K562 (cell line): Measurements from ENCODE around the gene C5AR2. TPM values are rescaled to one million over a fixed set of nuclear protein-coding genes. Genes with fewer than 3 reads are reported as not detected.

ENCODE experiments used
- ATAC-seq: fragments of 200-7000 bp; cut with Tn5 transposase; 3 replicates; pipeline ENCODE4 v1.9.1; 2020; ENCODE audit warnings: moderate library complexity
- BruUV-seq: library from RNA; stranded (reverse); fragments of 400-500 nt; replicated peaks from 2 replicates; lab custom pipeline; 2021; lab: Mats Ljungman, UMichigan
- CTCF ChIA-PET: fragments of 300-600 bp; formaldehyde crosslinking; extraction: SDS; loops from one replicate; lab custom pipeline; 2021; ENCODE audit warnings: low intra/inter-chr PET ratio; lab: Yijun Ruan, JAX
- POLR2A ChIA-PET: fragments of 300-600, 350-650 bp; sonication (Branson Sonifier 250); formaldehyde crosslinking; extraction: SDS; loops from one replicate; lab custom pipeline; 2021; ENCODE audit warnings: antibody characterized with exemption, inconsistent platforms; lab: Yijun Ruan, JAX
- DNase-seq, 4 experiments: peaks; one replicate each; pipeline versions ENCODE4 v3.0.0 to v3.0.0-alpha.2; 2011 to 2018; ENCODE audit warnings: low spot score in 3 of 4, mixed read lengths in 3 of 4; ENCODE audit errors: extremely low read depth in 1 of 4
- FAIRE-seq: peaks from 2 replicates; lab custom pipeline; 2011; peaks lifted over from hg19 to GRCh38; lab: Jason Lieb, UNC
- H2AFZ ChIP-seq: 2 replicates; pipeline ENCODE4 v1.6.0; 2011; ENCODE audit warnings: low read depth, low read length, control low read depth, inconsistent platforms
- H3K27ac ChIP-seq: fragments of 200-600 bp; 3 replicates; pipeline ENCODE4 v1.8.0; 2011; ENCODE audit warnings: low read depth, mild to moderate bottlenecking, control low read depth, inconsistent platforms, low read length, moderate library complexity, mixed read lengths; ENCODE audit errors: extremely low read depth
- H3K27me3 ChIP-seq, 2 experiments: fragments of 300-600 bp in 1 of 2; 2 replicates in 1 of 2; 3 replicates in 1 of 2; pipeline versions ENCODE4 v1.6.0 to v1.8.0; 2011; ENCODE audit warnings: inconsistent platforms in 2 of 2, low read length in 2 of 2, mild to moderate bottlenecking in 1 of 2, mixed read lengths in 1 of 2, moderate library complexity in 1 of 2; ENCODE audit not compliant: control insufficient read depth in 2 of 2, insufficient read depth in 2 of 2
- H3K36me3 ChIP-seq: fragments of 300-600 bp; 3 replicates; pipeline ENCODE4 v1.8.0; 2011; ENCODE audit warnings: mild to moderate bottlenecking, low read length, inconsistent platforms; ENCODE audit not compliant: control insufficient read depth, insufficient read depth
- H3K4me1 ChIP-seq, 2 experiments: fragments of 200-600 bp in 1 of 2; replicated peaks in 1 of 2; 2 replicates in 1 of 2; 3 replicates in 1 of 2; pipeline versions ENCODE4 v1.5.1 to v1.8.0; 2011; ENCODE audit warnings: inconsistent platforms in 2 of 2, low read length in 2 of 2, mild to moderate bottlenecking in 1 of 2, mixed read lengths in 1 of 2, moderate library complexity in 1 of 2; ENCODE audit not compliant: control insufficient read depth in 2 of 2, insufficient read depth in 2 of 2
- H3K4me2 ChIP-seq: 2 replicates; pipeline ENCODE4 v1.6.1; 2011; ENCODE audit warnings: low read length, control low read depth, inconsistent platforms, mixed read lengths; ENCODE audit not compliant: insufficient read depth
- H3K4me3 ChIP-seq: fragments of 200-600 bp; sonication (generic), shearing (Covaris generic); 2 replicates; pipeline ENCODE4 v1.5.1; 2016; ENCODE audit warnings: control low read depth, inconsistent platforms
- H3K79me2 ChIP-seq: fragments of 200-600 bp; 3 replicates; pipeline ENCODE4 v1.8.0; 2011; ENCODE audit warnings: low read length, inconsistent platforms; ENCODE audit not compliant: control insufficient read depth, insufficient read depth
- H3K9ac ChIP-seq, 2 experiments: 2 replicates each; pipeline versions ENCODE4 v1.6.0 to v1.6.1; 2011; ENCODE audit warnings: low read depth in 2 of 2, low read length in 2 of 2, control low read depth in 1 of 2, inconsistent platforms in 1 of 2, mild to moderate bottlenecking in 1 of 2, mixed read lengths in 1 of 2; ENCODE audit not compliant: insufficient read depth in 1 of 2
- H3K9me1 ChIP-seq: one replicate; pipeline ENCODE4 v1.6.0; 2011; ENCODE audit warnings: inconsistent platforms, mild to moderate bottlenecking, low read length, moderate library complexity; ENCODE audit not compliant: control insufficient read depth, insufficient read depth
- H3K9me3 ChIP-seq: replicated peaks from 2 replicates; pipeline ENCODE4 v1.5.1; 2011; ENCODE audit warnings: low read depth, low read length, inconsistent platforms; ENCODE audit not compliant: control insufficient read depth, insufficient read depth
- H4K20me1 ChIP-seq: replicated peaks from 2 replicates; pipeline ENCODE4 v1.6.1; 2011; ENCODE audit warnings: low read length, inconsistent platforms, mixed read lengths; ENCODE audit not compliant: control insufficient read depth, insufficient read depth
- ARID1B ChIP-seq: fragments of 450-650 bp; IDR thresholded peaks from 2 replicates; pipeline ENCODE4 v1.6.1; 2016; ENCODE audit warnings: antibody characterized with exemption, mild to moderate bottlenecking, inconsistent platforms
- BHLHE40 ChIP-seq: IDR thresholded peaks from 2 replicates; pipeline ENCODE4 v1.6.1; 2011; ENCODE audit warnings: low read length, improper control_type of control experiment
- DMBX1 ChIP-seq: fragments of 250-450 bp; sonication (Bioruptor Pico); IDR thresholded peaks from 2 replicates; pipeline ENCODE4 v1.8.0; 2022; ENCODE audit warnings: inconsistent platforms, mild to moderate bottlenecking, moderate library complexity, borderline replicate concordance
- GTF2A2 ChIP-seq: IDR thresholded peaks from 2 replicates; pipeline ENCODE4 v1.6.1; 2016; ENCODE audit warnings: mild to moderate bottlenecking, missing genetic modification characterization, missing compliant biosample characterization
- HBP1 ChIP-seq: fragments of 450-650 bp; formaldehyde crosslinking; IDR thresholded peaks from 2 replicates; pipeline ENCODE4 v1.4.0; 2022; ENCODE audit warnings: missing genetic modification characterization
- HMG20A ChIP-seq: fragments of 450-650 bp; formaldehyde crosslinking; conservative IDR thresholded peaks from 2 replicates; pipeline ENCODE4 v1.4.0; 2020; ENCODE audit warnings: mild to moderate bottlenecking, mixed read lengths
- IRF9 ChIP-seq: fragments of 450-650 bp; IDR thresholded peaks from 2 replicates; pipeline ENCODE4 v1.6.1; 2016; ENCODE audit warnings: missing biosample characterization, missing genetic modification characterization
- MYC ChIP-seq, 2 experiments: fragments of 250-450 bp in 1 of 2; sonication (Bioruptor Pico) in 1 of 2; IDR thresholded peaks; 2 replicates each; pipeline versions ENCODE4 v1.5.1 to v1.6.1; 2012 to 2021; ENCODE audit warnings: low read depth in 2 of 2, borderline replicate concordance in 1 of 2, improper control_type of control experiment in 1 of 2, low read length in 1 of 2, mild to moderate bottlenecking in 1 of 2, moderate library complexity in 1 of 2
- PHF8 ChIP-seq: fragments of 200-600 bp; sonication (generic); IDR thresholded peaks from 2 replicates; pipeline ENCODE4 v1.6.1; 2012; ENCODE audit warnings: mixed run types, mild to moderate bottlenecking, inconsistent platforms, low read length, moderate library complexity, borderline replicate concordance
- TCF7 ChIP-seq: sonication (generic); IDR thresholded peaks from 2 replicates; pipeline ENCODE4 v1.6.1; 2016; ENCODE audit warnings: antibody characterized with exemption, borderline replicate concordance
- ZBTB1 ChIP-seq: sonication (generic); formaldehyde crosslinking; IDR thresholded peaks from 2 replicates; pipeline ENCODE4 v1.8.1; 2023; ENCODE audit warnings: missing genetic modification reagents, low read depth, mild to moderate bottlenecking, borderline replicate concordance
- ZNF175 ChIP-seq: fragments of 200-800 bp; sonication (Bioruptor generic); IDR thresholded peaks from 2 replicates; pipeline ENCODE4 v1.6.1; 2016; ENCODE audit warnings: low read depth, mild to moderate bottlenecking, missing genetic modification characterization, missing compliant biosample characterization
- WGBS: fragments of 100-300 bp; shearing (Covaris generic); methylation state at CpG from one replicate; pipeline ENCODE4 v1.1.6; 2016; ENCODE audit warnings: low coverage, mixed read lengths; ENCODE audit not compliant: insufficient coverage; ENCODE audit errors: missing lambda C conversion rate; 5-methylcytosine and 5-hydroxymethylcytosine counted together
- in situ Hi-C: fragments of 300-500 bp; cut with MboI; formaldehyde crosslinking; loops from 4 replicates; pipeline ENCODE4 v1.15.0; 2018; ENCODE audit warnings: inconsistent platforms, mixed read lengths
- intact Hi-C: fragments of 100-400 bp; cut with micrococcal nuclease; formaldehyde crosslinking; loops from 2 replicates; pipeline ENCODE4 v1.14.2; 2022
- polyA plus RNA-seq, 8 experiments: library from polyadenylated mRNA; depleted of rRNA in 4 of 8; stranded (reverse) in 5 of 8; unstranded in 3 of 8; fragments of >200 nt; fragmentation: Nextera tagmentation in 2 of 8; fragmentation: Illumina TruSeq in 1 of 8; extraction: Ambion mirVana in 2 of 8; extraction: Trizol in 1 of 8; gene quantifications; 2 replicates each; pipeline versions ENCODE4 v1.2.1 to v1.2.3, GENCODE V29; 2011 to 2014; ENCODE audit warnings: inconsistent platforms in 1 of 8, missing spikeins in 1 of 8
- total RNA-seq, 7 experiments: library from RNA; depleted of rRNA in 6 of 7; stranded (reverse); fragments of >200 nt in 6 of 7; fragmentation: Illumina TruSeq in 2 of 7; extraction: Trizol in 2 of 7; gene quantifications; 2 replicates each; pipeline versions ENCODE4 v1.2.1 to v1.2.3, GENCODE V29; 2011 to 2021; ENCODE audit warnings: low replicate concordance in 1 of 7

C5AR2 gene
- total and polyA plus RNA-seq, 9 of the 15 experiments (the other 6 are each of a cell fraction or from before 2014, with no cell fraction given) = 0.01 to 1.1 (median 0.13) TPM

GRCh38 chr19:47377801-47378200, 45.8 kb downstream of the C5AR2 start:
- POLR2A ChIA-PET = interaction anchor here (0.6 to 1.2 kb wide), 3 partner anchors 17 to 107 kb away, joined by 3 to 5 read pairs (median 4); partner anchors contain the start of gene DHX34
- in situ Hi-C loops (no loop called here), intact Hi-C loops (no loop called here)
- no peak for DNase-seq
- H3K27me3 ChIP-seq = no peaks in the 10 kb centered on the region
- FAIRE-seq = no peak
- no peaks in the 10 kb centered on the region for H3K9me3 ChIP-seq
- 89% methylated on average over 11 of the region's 12 CpGs for WGBS
- H2AFZ ChIP-seq = no peak overlapping the region
- no peak overlapping the region for H3K4me2 ChIP-seq
- no TSS peak for BruUV-seq
- no peak overlapping the region for H3K4me3 ChIP-seq
- peaks cover 94% of the 10 kb centered on the region; the same call in 2 of the 3 replicates for H3K36me3 ChIP-seq
- H3K27ac ChIP-seq = no peak overlapping the region
- CTCF ChIA-PET = no interaction called here
- no peak for TF ChIP-seq ZBTB1 (CRISPR knock-in tag)
- no peak for TF ChIP-seq MYC (IDR thresholded peaks at IDR 0.05; ENCODE audit: low read depth, low read length)
- TF ChIP-seq MYC (CRISPR knock-in tag; IDR thresholded peaks at IDR 0.05; ENCODE audit: borderline replicate concordance, low read depth) = no peak
- TF ChIP-seq GTF2A2 (tag) = no peak
- H4K20me1 ChIP-seq = peaks cover 5% of the 10 kb centered on the region; the same call in 1 of the 2 replicates
- ATAC-seq = no peak
- H3K79me2 ChIP-seq = no peaks in the 10 kb centered on the region
- peaks cover 3% of the 10 kb centered on the region for H3K9me1 ChIP-seq
- peak overlapping the region in 1 of 2 experiments; percentile 2; a peak in 1 of 4 replicates for H3K9ac ChIP-seq
- peaks cover 0 to 32% of the 10 kb centered on the region in 2 experiments; a peak in 2 of 5 replicates for H3K4me1 ChIP-seq

- FAIRE-seq = no peak
- in situ Hi-C loops = no loop called here
- H3K36me3 ChIP-seq = peaks cover 90% of the 10 kb centered on the region; the same call in 2 of the 3 replicates
These were observed 46.3 kb downstream of the C5AR2 start for GRCh38 chr19:47378246-47378645.

More at GRCh38 chr19:47378246-47378645, 46.3 kb downstream of the C5AR2 start:
- BruUV-seq = no TSS peak
- no peak for TF ChIP-seq ARID1B
- no peak for TF ChIP-seq HMG20A
- TF ChIP-seq BHLHE40 = no peak
- TF ChIP-seq TCF7 = no peak
- no peak for TF ChIP-seq DMBX1
- no peak for TF ChIP-seq IRF9 (tag)
- no peak for TF ChIP-seq ZNF175 (CRISPR knock-in tag)
- TF ChIP-seq PHF8 = no peak
- TF ChIP-seq HBP1 (CRISPR knock-in tag) = no peak
- H3K4me1 ChIP-seq = peaks cover 2 to 32% of the 10 kb centered on the region in 2 experiments; a peak in 4 of 5 replicates
- no peak overlapping the region for H3K4me2 ChIP-seq
- POLR2A ChIA-PET = interaction anchor here (0.6 to 1.2 kb wide), 4 partner anchors 16 to 107 kb away, joined by 3 to 5 read pairs (median 4); partner anchors contain the start of gene DHX34
- no peak overlapping the region for H2AFZ ChIP-seq
- no peak for ATAC-seq
- H3K9me1 ChIP-seq = no peaks in the 10 kb centered on the region
- no peaks in the 10 kb centered on the region for H3K27me3 ChIP-seq
- no peaks in the 10 kb centered on the region for H3K9me3 ChIP-seq
- no peak overlapping the region for H3K4me3 ChIP-seq
- no peak overlapping the region for H3K27ac ChIP-seq
- intact Hi-C loops = no loop called here
- 95% methylated on average over 8 of the region's 11 CpGs for WGBS
- no peaks in the 10 kb centered on the region for H3K79me2 ChIP-seq
- no peak for DNase-seq
- CTCF ChIA-PET = no interaction called here
- peak overlapping the region in 1 of 2 experiments; percentile 2; a peak in 1 of 4 replicates for H3K9ac ChIP-seq
- H4K20me1 ChIP-seq = peaks cover 5% of the 10 kb centered on the region; the same call in 1 of the 2 replicates
